Measurements from ENCODE around the gene CPSF3. TPM values are rescaled to one million over a fixed set of nuclear protein-coding genes. Genes with fewer than 3 reads are reported as not detected.
A peak's percentile ranks its signal among the peaks of the same experiment; 100 is the strongest.

Gene CPSF3
- 10 to 100 TPM; 75.0 to 85.2 TPM for total RNA-seq
- polyA plus RNA-seq (2013, experiment 1 of 2) = 95.0 TPM
- 83.4 TPM for polyA plus RNA-seq (2013, experiment 2 of 2)
- long read RNA-seq, experiment 1, transcript CPSF3-201 (18 exons, 2,345 nt) = major isoform, 33 of 68 reads
- long read RNA-seq, experiment 1, partial matches to known transcripts = 24 of 68 reads
- long read RNA-seq, experiment 1, other reads (novel, unspliced or antisense) = 11 of 68 reads
- long read RNA-seq, experiment 2, transcript CPSF3-201 (18 exons, 2,345 nt) = major isoform, 208 of 242 reads
- long read RNA-seq, experiment 2, partial matches to known transcripts = 13 of 242 reads
- long read RNA-seq, experiment 2, other reads (novel, unspliced or antisense) = 21 of 242 reads
- long read RNA-seq, experiment 3, transcript CPSF3-201 (18 exons, 2,345 nt) = major isoform, 730 of 777 reads
- long read RNA-seq, experiment 3, partial matches to known transcripts = 25 of 777 reads
- long read RNA-seq, experiment 3, other reads (novel, unspliced or antisense) = 22 of 777 reads
- long read RNA-seq, experiment 4, transcript CPSF3-201 (18 exons, 2,345 nt) = major isoform, 148 of 189 reads
- long read RNA-seq, experiment 4, partial matches to known transcripts = 38 of 189 reads
- long read RNA-seq, experiment 4, other reads (novel, unspliced or antisense) = 3 of 189 reads

DNA sequence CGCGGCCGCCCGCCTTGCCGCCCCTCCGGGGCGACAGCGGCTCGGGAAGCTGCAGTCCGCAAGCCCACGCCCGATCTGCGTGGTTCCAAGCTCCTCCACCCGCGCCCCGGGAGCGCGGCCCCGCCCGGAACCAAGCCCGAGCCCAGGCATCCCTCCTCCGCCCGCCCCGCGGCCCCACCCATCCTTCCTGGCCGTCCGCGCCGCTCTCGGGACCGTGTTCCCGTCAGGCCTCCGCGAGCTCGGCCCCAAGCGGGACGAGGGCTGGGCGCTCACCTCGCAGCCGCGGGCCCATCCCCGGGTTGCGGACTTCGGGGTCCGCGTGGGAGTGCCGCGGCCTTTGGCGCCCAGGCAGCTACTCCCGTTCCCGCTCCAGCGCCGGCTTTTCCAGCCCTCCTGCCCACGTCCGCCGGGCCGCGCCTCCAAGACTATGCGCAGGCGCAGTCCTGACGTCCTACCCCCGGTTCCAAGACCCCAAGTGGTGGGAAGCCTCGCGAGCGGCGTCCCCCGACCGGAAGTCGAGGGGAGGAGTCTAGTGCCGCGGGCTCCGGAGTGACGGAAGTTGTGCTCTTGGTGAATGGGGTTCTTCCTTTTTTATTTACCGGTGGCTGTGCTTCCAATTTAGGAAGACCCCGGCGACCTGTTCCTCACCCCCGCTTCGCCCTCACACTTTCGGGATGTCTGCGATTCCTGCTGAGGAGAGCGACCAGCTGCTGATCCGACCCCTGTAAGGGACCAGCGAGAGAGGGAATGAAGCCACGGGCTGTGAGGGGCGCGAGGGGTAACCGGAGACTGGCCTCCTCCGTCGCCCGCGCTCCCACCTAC, at the start of gene CPSF3, which contains the start of gene ITGB1BP1:
Gene CPSF3, plus strand, starts transcription at position 555 of the 822 bp plus-strand sequence. Its CDS starts 120 bp downstream, at position 675.
Gene ITGB1BP1, minus strand, starts transcription at position 429 of the 822 bp plus-strand sequence. CDS start 4,831 bp downstream, outside the sequence.
- Histone ChIP-seq H3K4me3 (ENCODE audit: low read length) (peak within 1 kb of the TSS; percentile 92), H3K4me1 (ENCODE audit: control insufficient read depth, insufficient read depth, low read length) (peaks cover 13% of the 10 kb centered on the region), H3K9me3 (ENCODE audit: control insufficient read depth, low read length) (no peaks in the 10 kb centered on the region), H3K36me3 (ENCODE audit: control insufficient read depth, insufficient read depth, low read length) (peaks cover 4% of the 10 kb centered on the region), H3K27ac (ENCODE audit: low read depth, low read length) (peak within 1 kb of the TSS; percentile 82), H3K27me3 (ENCODE audit: control insufficient read depth, insufficient read depth, low read length, poor library complexity, severe bottlenecking) (no peaks in the 10 kb centered on the region), H3K9ac (ENCODE audit: extremely low read depth, low read length, poor library complexity, severe bottlenecking) (peak within 1 kb of the TSS; percentile 77)
- peaks cover 13% of the 10 kb centered on the region for H3K4me1 Mint-ChIP-seq
- H3K27ac Mint-ChIP-seq = peak within 1 kb of the TSS; percentile 92
- DNase-seq = peak; percentile 99
- H3K4me3 Mint-ChIP-seq = no peak within 1 kb of the TSS
- H3K27me3 Mint-ChIP-seq (ENCODE audit: insufficient read depth) = peaks cover 10% of the 10 kb centered on the region
- TF ChIP-seq, protein P1, sequence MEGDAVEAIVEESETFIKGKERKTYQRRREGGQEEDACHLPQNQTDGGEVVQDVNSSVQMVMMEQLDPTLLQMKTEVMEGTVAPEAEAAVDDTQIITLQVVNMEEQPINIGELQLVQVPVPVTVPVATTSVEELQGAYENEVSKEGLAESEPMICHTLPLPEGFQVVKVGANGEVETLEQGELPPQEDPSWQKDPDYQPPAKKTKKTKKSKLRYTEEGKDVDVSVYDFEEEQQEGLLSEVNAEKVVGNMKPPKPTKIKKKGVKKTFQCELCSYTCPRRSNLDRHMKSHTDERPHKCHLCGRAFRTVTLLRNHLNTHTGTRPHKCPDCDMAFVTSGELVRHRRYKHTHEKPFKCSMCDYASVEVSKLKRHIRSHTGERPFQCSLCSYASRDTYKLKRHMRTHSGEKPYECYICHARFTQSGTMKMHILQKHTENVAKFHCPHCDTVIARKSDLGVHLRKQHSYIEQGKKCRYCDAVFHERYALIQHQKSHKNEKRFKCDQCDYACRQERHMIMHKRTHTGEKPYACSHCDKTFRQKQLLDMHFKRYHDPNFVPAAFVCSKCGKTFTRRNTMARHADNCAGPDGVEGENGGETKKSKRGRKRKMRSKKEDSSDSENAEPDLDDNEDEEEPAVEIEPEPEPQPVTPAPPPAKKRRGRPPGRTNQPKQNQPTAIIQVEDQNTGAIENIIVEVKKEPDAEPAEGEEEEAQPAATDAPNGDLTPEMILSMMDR (conservative IDR thresholded peaks at IDR 0.05) = no peak
- H3K9me3 Mint-ChIP-seq = no peaks in the 10 kb centered on the region
- no peaks in the 10 kb centered on the region for H3K36me3 Mint-ChIP-seq (ENCODE audit: low read depth)
- 0% methylated on average over 26 to 91 of the region's 91 CpGs for WGBS, 2 experiments (ENCODE audit: insufficient coverage in 1 of 2, insufficient read length in 1 of 2)

DNA sequence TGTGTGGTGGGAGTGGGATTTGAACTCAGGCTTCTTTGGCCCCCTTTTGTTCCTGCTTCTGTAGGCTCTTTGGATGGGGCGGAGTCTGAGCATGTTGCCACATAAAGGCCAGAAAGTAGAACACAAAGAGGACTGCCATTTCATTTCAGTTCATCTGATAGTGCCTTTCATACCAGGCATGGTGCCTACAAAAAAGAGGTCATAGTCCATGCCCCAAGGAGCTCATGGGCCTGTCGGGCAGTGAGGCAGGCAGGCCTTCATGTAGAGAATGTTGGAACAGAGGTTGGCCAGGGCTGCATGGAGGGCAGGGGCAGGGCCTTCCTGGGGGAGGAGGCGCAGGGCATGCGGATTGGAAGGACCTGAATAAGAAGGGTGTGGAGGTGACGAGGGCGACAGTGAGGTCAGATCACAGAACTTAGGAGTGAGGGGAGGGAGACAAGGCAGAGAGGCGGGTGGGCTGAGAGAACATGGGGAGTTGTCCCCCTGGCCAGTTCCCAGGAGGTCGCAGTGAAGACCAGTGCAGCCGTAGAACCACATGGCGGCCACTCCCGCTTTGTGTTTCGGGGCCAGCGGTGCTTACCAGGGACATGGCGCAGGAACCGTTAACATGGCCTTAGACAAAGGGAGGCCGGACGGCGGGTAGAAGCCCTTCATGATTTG, 49.3 kb upstream of the CPSF3 start:
- H3K9me3 Mint-ChIP-seq = no peaks in the 10 kb centered on the region
- TF ChIP-seq, protein P1 (conservative IDR thresholded peaks at IDR 0.05) = no peak
- H3K4me3 ChIP-seq (ENCODE audit: low read length) = no peak overlapping the region
- H3K27me3 ChIP-seq (ENCODE audit: control insufficient read depth, insufficient read depth, low read length, poor library complexity, severe bottlenecking) = no peaks in the 10 kb centered on the region
- no peak overlapping the region for H3K27ac ChIP-seq (ENCODE audit: low read depth, low read length)
- no peaks in the 10 kb centered on the region for H3K9me3 ChIP-seq (ENCODE audit: control insufficient read depth, low read length)
- peaks cover 6% of the 10 kb centered on the region for H3K36me3 Mint-ChIP-seq (ENCODE audit: low read depth)
- H3K4me1 Mint-ChIP-seq = peaks cover 17% of the 10 kb centered on the region
- no peak overlapping the region for H3K9ac ChIP-seq (ENCODE audit: extremely low read depth, low read length, poor library complexity, severe bottlenecking)
- no peaks in the 10 kb centered on the region for H3K27me3 Mint-ChIP-seq (ENCODE audit: insufficient read depth)
- no peak for DNase-seq
- WGBS, 2 experiments (ENCODE audit: insufficient coverage in 1 of 2, insufficient read length in 1 of 2) = 94 to 98% methylated on average over 15 to 18 of the region's 18 CpGs
- H3K27ac Mint-ChIP-seq = peak overlapping the region; percentile 18
- H3K4me1 ChIP-seq (ENCODE audit: control insufficient read depth, insufficient read depth, low read length) = no peaks in the 10 kb centered on the region
- H3K36me3 ChIP-seq (ENCODE audit: control insufficient read depth, insufficient read depth, low read length) = no peaks in the 10 kb centered on the region
- H3K4me3 Mint-ChIP-seq = no peak overlapping the region

Measured in endodermal cell (in vitro differentiated cells).